GM20000 (cell line): Measurements from ENCODE around the gene UBE2C.

Source experiments
- DNase-seq: peaks from one replicate; pipeline ENCODE4 v3.0.0; 2012; ENCODE audit warnings: low spot score
- CTCF ChIP-seq: IDR thresholded peaks from 2 replicates; pipeline ENCODE4 v1.5.1; 2012; ENCODE audit warnings: mild to moderate bottlenecking, control low read depth; ENCODE audit errors: extremely low read depth, missing control alignments

UBE2C gene

DNA sequence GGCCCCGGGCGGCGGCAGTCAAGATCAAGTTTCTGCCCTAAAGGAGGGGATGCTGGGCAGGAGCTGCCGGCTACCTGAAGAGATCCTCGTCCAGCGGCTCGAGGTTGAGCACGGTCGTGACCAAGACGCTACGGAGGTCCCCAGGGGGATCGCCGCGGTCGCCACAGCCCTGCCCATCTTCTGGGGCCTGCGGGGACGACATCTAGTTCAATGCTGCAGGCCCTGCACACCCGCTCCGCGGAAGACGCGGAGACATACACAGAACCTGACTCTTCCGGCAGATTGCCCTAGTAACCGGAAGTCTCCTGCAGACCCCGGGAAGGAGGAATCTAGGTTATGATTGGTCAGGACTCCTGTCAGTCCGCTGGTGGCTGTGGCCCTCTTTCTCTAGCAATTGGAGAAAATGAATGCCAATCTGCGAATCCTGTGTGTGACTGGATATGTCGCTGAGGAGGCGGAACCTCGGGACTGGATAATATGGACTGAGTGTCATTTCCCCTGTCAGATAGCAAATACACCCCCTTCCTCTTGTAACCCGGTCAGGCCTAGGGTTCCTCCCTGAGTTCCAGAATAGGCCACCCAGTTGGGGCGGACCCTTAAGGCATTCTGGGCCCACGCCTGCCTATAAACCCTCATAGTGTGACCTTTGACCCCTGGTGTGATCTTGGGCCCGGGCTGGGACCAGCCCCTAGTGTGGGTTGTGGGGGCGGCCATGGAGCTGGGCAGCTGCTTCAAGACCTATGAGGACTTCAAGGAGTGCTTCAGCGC lies 44.9 kb downstream of the UBE2C start, which contains the start of the genes ACOT8 and ZSWIM3:
ACOT8 (minus strand) TSS at position 279 of the 768 bp plus-strand sequence; CDS start at position 202, 77 bp downstream.
ZSWIM3 (plus strand) TSS at position 501 of the 768 bp plus-strand sequence; CDS start at position 713, 212 bp downstream.
- TF ChIP-seq CTCF, result no peak
- peak; percentile 98 for DNase-seq

DNA sequence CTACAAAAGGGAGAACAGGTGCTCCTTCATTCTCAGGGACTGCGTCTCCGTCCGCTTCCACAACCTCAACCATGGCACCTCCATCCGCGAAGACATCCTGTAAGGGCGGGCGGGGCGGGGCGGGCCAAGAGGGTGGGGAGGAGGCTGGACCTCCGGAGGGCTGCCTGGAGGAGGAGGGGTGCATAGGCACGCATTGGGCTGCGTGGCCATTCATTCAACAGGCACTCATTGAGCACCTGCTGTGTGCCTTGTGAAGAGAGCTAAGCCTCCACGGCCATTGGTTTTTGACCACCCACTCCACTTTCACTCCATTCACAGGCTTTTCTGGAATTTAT lies 45.4 kb downstream of the UBE2C start:
- TF ChIP-seq CTCF, result no peak
- DNase-seq, result peak; percentile 76

DNA sequence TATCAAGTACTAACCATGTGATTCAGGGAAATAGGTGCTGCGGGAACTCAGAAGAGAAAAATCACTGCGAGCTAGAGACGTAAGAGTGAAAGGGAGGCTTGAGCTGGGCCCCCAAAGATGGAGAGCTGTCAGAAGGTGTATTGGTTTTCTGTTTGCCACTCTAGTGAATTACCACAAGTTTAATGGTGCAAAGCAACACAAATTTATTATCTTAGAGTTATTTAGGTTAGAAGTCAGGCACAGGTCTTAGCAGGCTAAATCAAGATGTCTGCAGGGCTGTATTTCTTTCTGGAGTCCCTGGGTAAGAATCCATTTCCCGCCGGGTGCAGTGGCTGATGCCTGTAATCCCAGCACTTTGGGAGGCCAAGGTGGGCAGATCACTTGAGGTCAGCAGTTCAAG lies 47.5 kb downstream of the UBE2C start:
- no peak for DNase-seq
- no peak for TF ChIP-seq CTCF

DNA sequence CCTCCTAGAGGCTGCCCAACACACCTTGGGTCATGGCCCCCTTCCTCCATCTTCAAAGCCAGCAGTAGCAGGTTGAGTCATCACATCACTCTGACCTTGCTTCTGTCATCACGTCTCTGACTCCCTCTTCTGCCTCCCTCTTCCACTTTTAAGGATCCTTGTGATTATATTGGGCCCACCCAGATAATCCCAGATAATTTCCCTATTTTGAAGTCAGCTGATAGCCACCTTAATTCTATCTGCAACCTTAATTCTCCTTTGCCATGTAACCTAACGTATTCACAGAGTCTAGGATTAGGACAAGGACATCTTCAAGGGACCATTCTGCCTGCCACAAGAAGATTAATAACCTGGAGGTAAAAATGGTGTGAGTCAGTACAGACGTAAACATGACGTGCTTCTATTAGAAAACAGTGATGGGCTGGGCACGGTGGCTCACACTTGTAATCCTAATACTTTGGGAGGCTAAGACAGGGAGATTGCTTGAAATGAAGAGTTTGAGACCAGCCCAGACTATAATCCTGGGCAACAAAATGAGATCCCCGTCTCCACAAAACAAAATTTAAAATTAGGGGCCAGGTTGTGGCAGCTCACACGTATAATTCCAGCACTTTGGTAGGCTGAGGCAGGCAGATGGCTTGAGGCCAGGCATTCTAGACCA lies 48.2 kb downstream of the UBE2C start:
- TF ChIP-seq CTCF, result no peak
- DNase-seq, result no peak

DNA sequence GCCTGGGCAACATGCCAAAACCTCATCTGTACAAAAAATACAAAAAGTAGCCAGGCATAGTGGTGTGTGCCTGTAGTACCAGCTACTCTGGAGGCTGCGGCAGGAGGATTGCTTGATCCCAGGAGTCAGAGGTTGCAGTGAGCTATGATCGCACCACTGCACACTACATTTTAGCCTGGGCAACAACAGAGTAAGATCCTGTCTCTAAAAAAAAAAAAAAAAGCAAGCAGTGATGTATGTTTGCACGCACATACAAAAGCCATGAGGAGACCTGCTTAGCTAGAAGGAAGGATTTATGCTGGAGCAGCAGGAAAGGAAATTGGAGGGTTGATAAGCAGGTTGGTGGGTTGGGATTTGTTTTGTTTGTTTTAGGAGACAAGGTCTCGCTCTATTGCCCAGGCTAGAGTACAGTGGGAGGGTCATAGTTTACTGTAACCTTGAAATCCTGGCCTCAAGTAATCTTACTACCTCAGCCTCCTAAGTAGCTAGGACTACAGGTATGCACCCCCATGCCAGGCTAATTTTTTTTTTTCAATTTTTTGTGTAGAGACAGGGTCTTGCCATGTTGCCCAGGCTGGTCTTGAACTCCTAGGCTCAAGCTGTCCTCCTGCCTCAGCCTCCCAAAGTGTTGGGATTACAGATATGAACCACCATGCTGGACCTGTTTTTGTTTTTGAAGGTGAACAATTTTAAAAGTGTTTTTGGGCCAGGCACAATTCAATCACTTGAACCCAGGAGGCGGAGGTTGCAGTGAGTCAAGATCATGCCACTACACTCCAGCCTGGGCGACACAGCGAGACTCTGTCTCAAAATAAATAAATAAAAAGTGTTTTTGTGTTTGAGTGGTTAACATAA lies 49.0 kb downstream of the UBE2C start:
- no peak for DNase-seq
- TF ChIP-seq CTCF, result no peak

GRCh38 chr20:45863543-45864470 lies 51.4 kb downstream of the UBE2C start:
- DNase-seq, result no peak
- no peak for TF ChIP-seq CTCF
